Measurements from ENCODE around the gene IQCC. TPM values are rescaled to one million over a fixed set of nuclear protein-coding genes. Genes with fewer than 3 reads are reported as not detected.
A peak's percentile ranks its signal among the peaks of the same experiment; 100 is the strongest.

IQCC gene
- total RNA-seq, 1 experiment from 2014 or later = 4.0 TPM

- no peak for DNase-seq (ENCODE audit: low spot score)
- in situ Hi-C loops (cut with HindIII; ENCODE audit: low sequenced_read_pairs) = no loop called here
These were observed 10.5 kb upstream of the IQCC start for GRCh38 chr1:32194984-32195383.

GRCh38 chr1:32195531-32195930 is 9.9 kb upstream of the IQCC start:
- in situ Hi-C loops (cut with HindIII; ENCODE audit: low sequenced_read_pairs) = no loop called here
- DNase-seq (ENCODE audit: low spot score) = no peak

- no peak for DNase-seq (ENCODE audit: low spot score)
- in situ Hi-C loops (cut with HindIII; ENCODE audit: low sequenced_read_pairs) = no loop called here
These were observed 9.3 kb upstream of the IQCC start for GRCh38 chr1:32195972-32196823.

GRCh38 chr1:32197074-32197473 is 8.4 kb upstream of the IQCC start:
- no peak for DNase-seq (ENCODE audit: low spot score)
- in situ Hi-C loops (cut with HindIII; ENCODE audit: low sequenced_read_pairs) = no loop called here

GRCh38 chr1:32197837-32198236 is 7.6 kb upstream of the IQCC start:
- in situ Hi-C loops (cut with HindIII; ENCODE audit: low sequenced_read_pairs) = no loop called here
- DNase-seq (ENCODE audit: low spot score) = no peak

GRCh38 chr1:32198237-32199042 is 7.0 kb upstream of the IQCC start:
- in situ Hi-C loops (cut with HindIII; ENCODE audit: low sequenced_read_pairs) = no loop called here
- DNase-seq (ENCODE audit: low spot score) = no peak

GRCh38 chr1:32199043-32199716 is 6.3 kb upstream of the IQCC start:
- in situ Hi-C loops (cut with HindIII; ENCODE audit: low sequenced_read_pairs) = no loop called here
- no peak for DNase-seq (ENCODE audit: low spot score)

- in situ Hi-C loops (cut with HindIII; ENCODE audit: low sequenced_read_pairs) = no loop called here
- peak; percentile 95 for DNase-seq (ENCODE audit: low spot score)
These were observed 5.8 kb upstream of the IQCC start for GRCh38 chr1:32199717-32200072.

- DNase-seq (ENCODE audit: low spot score) = peak; percentile 86
- in situ Hi-C loops (cut with HindIII; ENCODE audit: low sequenced_read_pairs) = no loop called here
These were observed 5.1 kb upstream of the IQCC start, which contains the start of gene CCDC28B for GRCh38 chr1:32200226-32201010. Gene CCDC28B, plus strand, starts transcription at chr1:32200595. Its CDS starts 1,341 bp downstream, at chr1:32201936.

- in situ Hi-C loops (cut with HindIII; ENCODE audit: low sequenced_read_pairs) = no loop called here
- DNase-seq (ENCODE audit: low spot score) = peak; percentile 68
These were observed 4.2 kb upstream of the IQCC start for GRCh38 chr1:32201011-32201855.

- in situ Hi-C loops (cut with HindIII; ENCODE audit: low sequenced_read_pairs) = no loop called here
- no peak for DNase-seq (ENCODE audit: low spot score)
These were observed 519 bp upstream of the IQCC start for GRCh38 chr1:32204943-32205361.

- DNase-seq (ENCODE audit: low spot score) = no peak
- in situ Hi-C loops (cut with HindIII; ENCODE audit: low sequenced_read_pairs) = no loop called here
These were observed 3.0 kb downstream of the IQCC start for GRCh38 chr1:32208469-32208868.

GRCh38 chr1:32208891-32209328 is 3.4 kb downstream of the IQCC start, which contains the start of gene DCDC2B:
Gene DCDC2B, plus strand, starts transcription at chr1:32209089. Its CDS starts 5 bp downstream, at chr1:32209094.
- in situ Hi-C loops (cut with HindIII; ENCODE audit: low sequenced_read_pairs) = no loop called here
- DNase-seq (ENCODE audit: low spot score) = peak; percentile 61

GRCh38 chr1:32215629-32216480 is 10.4 kb downstream of the IQCC start:
- in situ Hi-C loops (cut with HindIII; ENCODE audit: low sequenced_read_pairs) = no loop called here

GRCh38 chr1:32216566-32216965 is 11.1 kb downstream of the IQCC start:
- DNase-seq (ENCODE audit: low spot score) = no peak
- in situ Hi-C loops (cut with HindIII; ENCODE audit: low sequenced_read_pairs) = no loop called here

More at GRCh38 chr1:32215629-32216480, 10.4 kb downstream of the IQCC start:
- peak; percentile 50 for DNase-seq (ENCODE audit: low spot score)

GRCh38 chr1:32219022-32219421 is 13.6 kb downstream of the IQCC start:
- no peak for DNase-seq (ENCODE audit: low spot score)
- in situ Hi-C loops (cut with HindIII; ENCODE audit: low sequenced_read_pairs) = no loop called here
